Endothelial cell of umbilical vein (primary cell): Measurements from ENCODE around the gene ALOX5AP.

Source experiments
- CTCF ChIP-seq, 2 donors: IDR thresholded peaks; 1 replicate in 1 of 2; 2 replicates in 1 of 2; pipeline ENCODE4 v1.5.1; 2011; ENCODE audit warnings: low read length in 2 of 2, mild to moderate bottlenecking in 2 of 2, moderate library complexity in 2 of 2, control low read depth in 1 of 2, inconsistent platforms in 1 of 2, low read depth in 1 of 2; ENCODE audit not compliant: insufficient read depth in 1 of 2; ENCODE audit errors: extremely low read depth in 1 of 2
- EZH2 ChIP-seq: IDR thresholded peaks from 2 replicates; pipeline ENCODE4 v1.6.1; 2012; ENCODE audit warnings: borderline replicate concordance, low read depth, mild to moderate bottlenecking, moderate library complexity, low read length, inconsistent platforms; ENCODE audit not compliant: severe bottlenecking
- FOS ChIP-seq: IDR thresholded peaks from 2 replicates; pipeline ENCODE4 v1.6.1; 2011; ENCODE audit warnings: mild to moderate bottlenecking, low read length, moderate library complexity, borderline replicate concordance; ENCODE audit not compliant: insufficient read depth
- MAX ChIP-seq: IDR thresholded peaks from 2 replicates; pipeline ENCODE4 v1.6.1; 2011; ENCODE audit not compliant: insufficient read depth, insufficient read length
- MYC ChIP-seq: IDR thresholded peaks from one replicate; pipeline ENCODE4 v1.6.1; 2011; ENCODE audit warnings: mild to moderate bottlenecking, low read depth, low read length
- POLR2A ChIP-seq: IDR thresholded peaks from 2 replicates; pipeline ENCODE4 v1.6.1; 2012; ENCODE audit warnings: low read depth, mild to moderate bottlenecking, control low read depth, low read length
- POLR2AphosphoS5 ChIP-seq: IDR thresholded peaks from 2 replicates; pipeline ENCODE4 v1.6.1; 2012; ENCODE audit warnings: low read depth, mild to moderate bottlenecking, control low read depth, low read length, moderate library complexity; ENCODE audit not compliant: insufficient read depth

- no peak for TF ChIP-seq CTCF (IDR thresholded peaks at IDR 0.05; ENCODE audit: extremely low read depth in 1 of 2, insufficient read depth in 1 of 2, low read depth in 1 of 2, low read length in 2 of 2)
- TF ChIP-seq POLR2A, result no peak
- TF ChIP-seq EZH2, result no peak
- TF ChIP-seq MAX, result no peak
- no peak for TF ChIP-seq FOS
- no peak for TF ChIP-seq POLR2AphosphoS5
- TF ChIP-seq MYC, result no peak
These were observed 43.2 kb upstream of the ALOX5AP start for GRCh38 chr13:30692113-30692512.
